Measurements from ENCODE around the gene HOXB8. TPM values are rescaled to one million over a fixed set of nuclear protein-coding genes. Genes with fewer than 3 reads are reported as not detected.

Gene HOXB8
- total and polyA plus RNA-seq, 10 of the 15 experiments (the other 5 are each of a cell fraction or from before 2014, with no cell fraction given), result 0.21 TPM; not detected in 9

DNA sequence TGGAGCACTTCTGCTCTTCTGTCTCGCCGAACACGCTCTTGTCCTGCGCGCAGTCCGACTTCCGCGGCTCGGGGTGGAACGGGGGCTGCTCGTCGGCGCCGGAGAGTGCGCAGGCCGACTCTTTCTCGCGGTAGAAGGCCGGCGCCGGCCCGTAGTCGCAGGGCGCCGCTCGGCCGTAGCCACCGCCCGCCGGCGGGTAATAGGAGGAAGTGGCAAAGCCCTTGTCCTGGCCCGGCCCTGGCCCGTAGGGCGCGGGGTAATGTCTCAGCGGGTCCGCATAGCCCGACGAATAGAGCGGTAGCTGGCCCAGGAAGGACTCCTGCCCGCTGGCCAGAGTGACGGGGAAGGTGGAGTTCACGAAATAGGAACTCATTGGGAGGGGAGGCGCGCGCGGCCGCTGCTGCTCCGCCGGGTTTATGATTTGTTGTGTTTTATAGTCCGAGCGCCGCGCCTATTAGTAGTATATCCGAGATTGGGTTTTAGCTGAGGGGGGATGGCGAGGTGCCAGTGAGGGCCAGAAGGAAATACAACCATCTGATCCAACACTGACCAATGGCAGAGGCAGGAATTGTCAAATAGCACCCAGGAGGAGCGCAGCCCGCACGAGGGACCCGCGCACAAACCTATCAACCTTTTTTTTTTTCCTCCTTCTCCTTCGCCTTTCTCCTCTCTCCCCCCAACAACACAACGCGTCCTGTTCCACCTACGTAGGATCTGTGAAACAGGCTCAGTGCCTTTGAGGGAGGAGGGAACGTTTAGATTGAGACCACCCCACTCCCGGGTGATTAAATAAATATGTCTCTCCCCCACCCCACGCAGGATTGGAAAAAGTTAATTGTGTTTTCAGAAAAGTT lies 17.1 kb downstream of the HOXB8 start (continued):
- TF ChIP-seq TCF3 (IDR thresholded peaks at IDR 0.05; ENCODE audit: borderline replicate concordance, insufficient read depth, low read depth, low read length), result no peak
- TF ChIP-seq USF1 (IDR thresholded peaks at IDR 0.05; ENCODE audit: borderline replicate concordance, extremely low read length, insufficient read depth, low read depth, low read length), result no peak
- no peak for TF ChIP-seq ZBTB11 (CRISPR knock-in tag; IDR thresholded peaks at IDR 0.05)
- no peak for TF ChIP-seq ZNF622 (IDR thresholded peaks at IDR 0.05)
- TF ChIP-seq CEBPB (IDR thresholded peaks at IDR 0.05; ENCODE audit: borderline replicate concordance in 1 of 2, low read depth in 2 of 2, low read length in 2 of 2), result no peak
- TF ChIP-seq, protein P1, sequence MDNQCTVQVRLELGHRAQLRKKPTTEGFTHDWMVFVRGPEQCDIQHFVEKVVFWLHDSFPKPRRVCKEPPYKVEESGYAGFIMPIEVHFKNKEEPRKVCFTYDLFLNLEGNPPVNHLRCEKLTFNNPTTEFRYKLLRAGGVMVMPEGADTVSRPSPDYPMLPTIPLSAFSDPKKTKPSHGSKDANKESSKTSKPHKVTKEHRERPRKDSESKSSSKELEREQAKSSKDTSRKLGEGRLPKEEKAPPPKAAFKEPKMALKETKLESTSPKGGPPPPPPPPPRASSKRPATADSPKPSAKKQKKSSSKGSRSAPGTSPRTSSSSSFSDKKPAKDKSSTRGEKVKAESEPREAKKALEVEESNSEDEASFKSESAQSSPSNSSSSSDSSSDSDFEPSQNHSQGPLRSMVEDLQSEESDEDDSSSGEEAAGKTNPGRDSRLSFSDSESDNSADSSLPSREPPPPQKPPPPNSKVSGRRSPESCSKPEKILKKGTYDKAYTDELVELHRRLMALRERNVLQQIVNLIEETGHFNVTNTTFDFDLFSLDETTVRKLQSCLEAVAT (IDR thresholded peaks at IDR 0.05), result no peak
- TF ChIP-seq NRF1 (conservative IDR thresholded peaks at IDR 0.05; ENCODE audit: low read depth, low read length), result 0 out of 2 replicates have a peak, but pooled peaks have one; percentile 21
- TF ChIP-seq SPI1 (IDR thresholded peaks at IDR 0.05; ENCODE audit: borderline replicate concordance, insufficient read depth, low read depth, low read length), result peak; percentile 57; the same call in 1 of the 2 replicates
- no peak for TF ChIP-seq ZNF384 (IDR thresholded peaks at IDR 0.05; ENCODE audit: borderline replicate concordance, low read depth, low read length)
- TF ChIP-seq PAX8 (IDR thresholded peaks at IDR 0.05), result no peak
- no peak for TF ChIP-seq POU2F2 (IDR thresholded peaks at IDR 0.05; ENCODE audit: borderline replicate concordance, low read depth, low read length)
- TF ChIP-seq CHD1 (IDR thresholded peaks at IDR 0.05; ENCODE audit: low read depth, low read length), result no peak
- TF ChIP-seq LARP7 (IDR thresholded peaks at IDR 0.05), result 0 out of 2 replicates have a peak, but pooled peaks have one; percentile 48
- TF ChIP-seq YY1 (IDR thresholded peaks at IDR 0.05; ENCODE audit: low read depth, low read length), result no peak
- no peak for TF ChIP-seq TCF12 (IDR thresholded peaks at IDR 0.05; ENCODE audit: low read depth, low read length)
- no peak for TF ChIP-seq SMAD1 (IDR thresholded peaks at IDR 0.05; ENCODE audit: low read depth, partially characterized antibody)
- TF ChIP-seq, protein P2, sequence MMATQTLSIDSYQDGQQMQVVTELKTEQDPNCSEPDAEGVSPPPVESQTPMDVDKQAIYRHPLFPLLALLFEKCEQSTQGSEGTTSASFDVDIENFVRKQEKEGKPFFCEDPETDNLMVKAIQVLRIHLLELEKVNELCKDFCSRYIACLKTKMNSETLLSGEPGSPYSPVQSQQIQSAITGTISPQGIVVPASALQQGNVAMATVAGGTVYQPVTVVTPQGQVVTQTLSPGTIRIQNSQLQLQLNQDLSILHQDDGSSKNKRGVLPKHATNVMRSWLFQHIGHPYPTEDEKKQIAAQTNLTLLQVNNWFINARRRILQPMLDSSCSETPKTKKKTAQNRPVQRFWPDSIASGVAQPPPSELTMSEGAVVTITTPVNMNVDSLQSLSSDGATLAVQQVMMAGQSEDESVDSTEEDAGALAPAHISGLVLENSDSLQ (IDR thresholded peaks at IDR 0.05), result no peak
